ENCODE results near the gene VPS11. TPM values are rescaled to one million over a fixed set of nuclear protein-coding genes. Genes with fewer than 3 reads are reported as not detected.
"Not testable (repeated sequence)": the region's sequence is repeated elsewhere in the genome, so short reads cannot be mapped to it uniquely, and the experiment has no call there.

Gene VPS11
- total and polyA plus RNA-seq, 11 donors, result 18.7 to 33.3 (median 21.7) TPM

GRCh38 chr11:119031912-119032280, 35.7 kb upstream of the VPS11 start:
- intact Hi-C loops (cut with DNase I), result loop anchor here in 3 of 10 donors (2.0 to 5.0 kb wide), 3 partner anchors 25 to 125 kb away; partner anchors contain the start of genes CENATAC (in 1 of the 3) and HYOU1 (in 1 of the 3)
- Histone ChIP-seq H3K4me3 (no peak overlapping the region), H3K4me1 (peaks cover 0 to 25% (median 12%) of the 10 kb centered on the region in 12 donors), H3K27me3 (no peaks in the 10 kb centered on the region), H3K27ac (no peak overlapping the region), H3K36me3 (peaks cover 0 to 8% (median 0%) of the 10 kb centered on the region in 9 donors), H3K9me3 (no peaks in the 10 kb centered on the region)
- WGBS, 4 donors, result 68 to 87% (median 78%) methylated on average over 9 of the region's 9 CpGs
- DNase-seq (no peak), ATAC-seq (no peak)
- TF ChIP-seq POLR2A (IDR thresholded peaks at IDR 0.05), result no peak
- no peak for TF ChIP-seq CTCF (IDR thresholded peaks at IDR 0.05)

GRCh38 chr11:119033421-119033820, 34.2 kb upstream of the VPS11 start:
- WGBS, 4 donors, result 81 to 91% (median 87%) methylated on average over 10 of the region's 10 CpGs

GRCh38 chr11:119034813-119035212, 32.8 kb upstream of the VPS11 start:
- 84 to 94% (median 88%) methylated on average over 3 of the region's 3 CpGs for WGBS, 4 donors

More at GRCh38 chr11:119033421-119033820, 34.2 kb upstream of the VPS11 start:
- H3K27ac ChIP-seq, H3K4me3 ChIP-seq, H3K36me3 ChIP-seq, H3K27me3 ChIP-seq, DNase-seq, ATAC-seq, H3K9me3 ChIP-seq: not testable (repeated sequence)
- intact Hi-C loops (cut with DNase I), result loop anchor here in 1 of 10 donors (5.0 kb wide), 1 partner anchor 126 kb away; no protein-coding TSS in a partner anchor
- H3K4me1 ChIP-seq, result peaks cover 0 to 24% (median 12%) of the 10 kb centered on the region in 12 donors

GRCh38 chr11:119038884-119039283, 28.7 kb upstream of the VPS11 start:
- whole genome bisulfite sequencing, 4 donors, result 87% methylated on average over 5 of the region's 5 CpGs
- no peak for DNase-seq

More at GRCh38 chr11:119034813-119035212, 32.8 kb upstream of the VPS11 start:
- Histone ChIP-seq H3K4me3 (no peak overlapping the region), H3K36me3 (no peaks in the 10 kb centered on the region), H3K9me3 (no peaks in the 10 kb centered on the region), H3K27ac (no peak overlapping the region), H3K4me1 (peaks cover 0 to 13% (median 7%) of the 10 kb centered on the region in 12 donors), H3K27me3 (no peaks in the 10 kb centered on the region)
- TF ChIP-seq POLR2A (IDR thresholded peaks at IDR 0.05) (no peak), CTCF (IDR thresholded peaks at IDR 0.05) (no peak)
- no peak for ATAC-seq
- intact Hi-C loops (cut with DNase I), result loop anchor here in 1 of 10 donors (5.0 kb wide), 1 partner anchor 128 kb away; no protein-coding TSS in a partner anchor
- no peak for DNase-seq

GRCh38 chr11:119039471-119039870, 28.1 kb upstream of the VPS11 start:
- intact Hi-C loops (cut with DNase I); ATAC-seq; H3K4me3 ChIP-seq; H3K27ac ChIP-seq; H3K36me3 ChIP-seq; H3K27me3 ChIP-seq; H3K9me3 ChIP-seq; H3K4me1 ChIP-seq; DNase-seq: not testable (repeated sequence)
- 40 to 51% (median 48%) methylated on average over 9 to 11 of the region's 11 CpGs for WGBS, 4 donors

More at GRCh38 chr11:119038884-119039283, 28.7 kb upstream of the VPS11 start:
- intact Hi-C loops (cut with DNase I), result no loop called here
- Histone ChIP-seq H3K27ac (no peak overlapping the region), H3K4me1 (no peaks in the 10 kb centered on the region), H3K27me3 (no peaks in the 10 kb centered on the region), H3K36me3 (no peaks in the 10 kb centered on the region), H3K4me3 (no peak overlapping the region), H3K9me3 (no peaks in the 10 kb centered on the region)
- TF ChIP-seq POLR2A (IDR thresholded peaks at IDR 0.05) (no peak), CTCF (IDR thresholded peaks at IDR 0.05) (no peak)
- no peak for ATAC-seq

Data from heart left ventricle (tissue), 16 donors.